Activated CD4-positive, alpha-beta memory T cell treated with anti-CD3 and anti-CD28 coated beads for 36 hours (primary cell): ENCODE results near the gene KIF25. TPM values are rescaled to one million over a fixed set of nuclear protein-coding genes. Genes with fewer than 3 reads are reported as not detected.

Experiments
- CTCF ChIA-PET: fragments of 350-600 bp; sonication (Branson Sonifier 250); formaldehyde crosslinking; loops from one replicate; lab custom pipeline; 2021; ENCODE audit warnings: antibody characterized with exemption, inconsistent platforms; lab: Charles Lee
- POLR2A ChIA-PET: fragments of 350-600 bp; sonication (Branson Sonifier 250); formaldehyde crosslinking; loops from one replicate; lab custom pipeline; 2021; ENCODE audit warnings: antibody characterized with exemption; lab: Charles Lee
- DNase-seq: peaks from one replicate; pipeline ENCODE4 v3.0.0-alpha.2; 2020
- H3K27ac Mint-ChIP-seq: one replicate; pipeline ENCODE4 v1.8.0; 2021; ENCODE audit warnings: mixed read lengths
- H3K27me3 Mint-ChIP-seq: one replicate; pipeline ENCODE4 v1.8.0; 2021; ENCODE audit warnings: mixed read lengths
- H3K36me3 Mint-ChIP-seq: one replicate; pipeline ENCODE4 v1.8.0; 2021; ENCODE audit warnings: mixed read lengths
- H3K4me1 Mint-ChIP-seq: one replicate; pipeline ENCODE4 v1.8.0; 2021; ENCODE audit warnings: low read depth, mixed read lengths
- H3K4me3 Mint-ChIP-seq: one replicate; pipeline ENCODE4 v1.8.0; 2021; ENCODE audit warnings: mild to moderate bottlenecking, mixed read lengths
- H3K9me3 Mint-ChIP-seq: one replicate; pipeline ENCODE4 v1.8.0; 2021; ENCODE audit warnings: mixed read lengths
- intact Hi-C: fragments of 100-400 bp; cut with micrococcal nuclease; formaldehyde crosslinking; loops from one replicate; pipeline ENCODE4 v1.15.1; 2023
- total RNA-seq, 2 experiments: library from RNA; stranded (reverse); gene quantifications; one replicate each; pipeline ENCODE4 v1.2.3, GENCODE V29; 2021

The KIF25 gene
- total RNA-seq, 2 experiments from 2014 or later = not detected

DNA sequence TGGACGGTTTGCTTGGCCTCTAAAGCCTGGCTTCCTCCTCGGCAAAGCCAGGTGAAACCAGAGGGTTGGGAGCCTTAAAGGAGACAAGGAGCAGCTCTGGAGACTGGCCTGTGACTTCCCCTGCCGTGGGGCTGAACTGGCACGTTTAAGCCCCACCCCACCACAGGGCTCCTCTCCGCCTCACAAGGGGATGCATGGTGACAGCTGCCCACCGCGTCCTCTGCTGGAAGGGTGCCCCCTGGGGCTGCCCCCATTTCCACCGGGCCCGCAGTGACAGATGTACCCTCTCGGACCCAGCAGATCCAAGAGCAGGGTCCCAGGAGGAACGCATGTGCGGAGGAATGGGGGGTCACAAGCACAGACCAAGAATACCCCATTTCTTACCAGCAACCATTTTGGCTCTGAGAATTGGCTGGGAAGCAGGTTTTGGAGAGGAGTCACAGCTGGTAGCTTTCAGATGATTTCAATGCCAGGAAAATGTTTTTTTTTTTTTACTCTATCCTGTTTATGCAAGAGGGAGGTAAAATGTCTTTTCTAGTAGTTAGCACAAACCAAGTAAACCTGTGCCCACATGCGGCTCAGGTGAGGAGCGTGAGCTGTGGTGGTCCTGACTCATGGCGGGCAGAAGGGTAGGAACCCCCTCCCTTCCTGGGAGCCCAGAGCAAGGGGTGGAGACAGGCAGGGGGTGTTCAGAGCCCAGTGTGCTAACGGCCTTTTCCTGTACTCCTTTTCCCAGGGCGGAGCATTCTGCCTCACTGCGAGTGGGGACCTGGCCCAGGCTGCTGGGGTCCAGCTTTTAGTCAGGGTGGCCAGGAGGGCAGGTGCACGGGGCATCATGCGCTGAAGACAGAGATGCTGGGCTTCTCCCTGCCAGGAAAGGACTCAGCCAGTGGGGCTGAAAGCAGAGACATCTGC is 48.5 kb downstream of the KIF25 start:
- Mint-ChIP-seq H3K4me3 (no peak overlapping the region), H3K27me3 (no peaks in the 10 kb centered on the region), H3K36me3 (no peaks in the 10 kb centered on the region), H3K9me3 (no peaks in the 10 kb centered on the region), H3K27ac (no peak overlapping the region), H3K4me1 (no peaks in the 10 kb centered on the region)
- intact Hi-C loops = no loop called here
- ChIA-PET CTCF (no interaction called here), POLR2A (no interaction called here)
- DNase-seq = no peak

DNA sequence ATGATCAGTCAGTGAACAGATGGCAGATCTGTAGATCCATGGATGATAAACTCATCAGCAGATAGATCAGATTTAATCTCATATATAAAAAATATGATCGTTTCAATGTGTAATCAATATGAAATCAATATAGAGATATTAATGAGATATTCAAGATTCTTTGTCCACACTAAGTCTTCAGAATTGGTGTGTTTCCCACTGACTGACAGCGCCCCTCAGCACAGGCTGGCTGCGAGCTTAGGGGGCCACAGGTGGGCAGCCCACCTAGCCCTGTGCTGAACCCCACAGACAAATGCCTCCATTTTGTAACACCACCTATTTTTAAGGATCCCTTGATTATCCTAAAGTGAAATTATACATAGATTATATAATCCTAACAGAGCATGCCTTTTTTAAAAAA is 49.2 kb downstream of the KIF25 start:
- intact Hi-C loops = no loop called here
- Mint-ChIP-seq H3K4me1 (no peaks in the 10 kb centered on the region), H3K9me3 (no peaks in the 10 kb centered on the region), H3K27me3 (no peaks in the 10 kb centered on the region), H3K4me3 (no peak overlapping the region), H3K36me3 (no peaks in the 10 kb centered on the region), H3K27ac (no peak overlapping the region)
- no peak for DNase-seq
- POLR2A ChIA-PET = no interaction called here
- CTCF ChIA-PET = no interaction called here

GRCh38 chr6:168047841-168048723 is 50.6 kb downstream of the KIF25 start:
- ChIA-PET CTCF (no interaction called here), POLR2A (no interaction called here)
- no peaks in the 10 kb centered on the region for H3K36me3 Mint-ChIP-seq
- no peak overlapping the region for H3K4me3 Mint-ChIP-seq
- H3K27ac Mint-ChIP-seq = no peak overlapping the region
- no peaks in the 10 kb centered on the region for H3K27me3 Mint-ChIP-seq
- no peaks in the 10 kb centered on the region for H3K4me1 Mint-ChIP-seq
- intact Hi-C loops = no loop called here
- no peak for DNase-seq
- no peaks in the 10 kb centered on the region for H3K9me3 Mint-ChIP-seq

- ChIA-PET POLR2A (no interaction called here), CTCF (no interaction called here)
- H3K27ac Mint-ChIP-seq = no peak overlapping the region
- no peak overlapping the region for H3K4me3 Mint-ChIP-seq
- no peaks in the 10 kb centered on the region for H3K4me1 Mint-ChIP-seq
- no peaks in the 10 kb centered on the region for H3K27me3 Mint-ChIP-seq
- H3K9me3 Mint-ChIP-seq = no peaks in the 10 kb centered on the region
- no peak for DNase-seq
- intact Hi-C loops = no loop called here
- no peaks in the 10 kb centered on the region for H3K36me3 Mint-ChIP-seq
Observed at GRCh38 chr6:168048724-168049025, 51.2 kb downstream of the KIF25 start.

GRCh38 chr6:168049277-168049676 is 51.8 kb downstream of the KIF25 start:
- no peak overlapping the region for H3K27ac Mint-ChIP-seq
- no peaks in the 10 kb centered on the region for H3K9me3 Mint-ChIP-seq
- DNase-seq = no peak
- ChIA-PET POLR2A (no interaction called here), CTCF (no interaction called here)
- H3K4me3 Mint-ChIP-seq = no peak overlapping the region
- intact Hi-C loops = no loop called here
- no peaks in the 10 kb centered on the region for H3K27me3 Mint-ChIP-seq
- no peaks in the 10 kb centered on the region for H3K4me1 Mint-ChIP-seq
- no peaks in the 10 kb centered on the region for H3K36me3 Mint-ChIP-seq

DNA sequence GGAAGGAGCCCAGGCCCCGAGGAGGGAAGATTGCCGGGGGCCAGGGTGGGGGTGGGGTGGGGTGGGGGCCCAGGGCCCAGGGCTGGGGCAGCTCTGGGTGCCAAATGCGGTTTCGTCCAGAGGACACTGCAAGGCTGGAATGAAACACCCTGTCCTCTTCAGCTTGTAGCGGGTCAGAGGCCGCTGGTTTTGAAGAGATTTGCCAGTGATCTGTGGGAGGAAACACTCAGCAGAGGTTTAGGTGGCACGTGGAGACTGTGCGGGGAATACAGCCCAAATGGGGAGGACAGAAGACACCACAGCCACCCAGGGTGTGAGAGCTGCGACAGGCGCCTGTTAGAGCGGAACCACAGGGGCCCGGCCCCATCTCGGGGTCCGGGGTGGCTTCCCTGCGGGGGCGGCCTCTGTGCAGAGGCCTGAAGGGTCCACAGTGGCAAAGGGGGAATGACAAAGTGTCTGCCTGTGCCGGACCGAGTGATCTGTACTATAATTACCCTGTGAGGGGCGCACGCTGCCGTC is 52.3 kb downstream of the KIF25 start:
- Mint-ChIP-seq H3K4me1 (no peaks in the 10 kb centered on the region), H3K27me3 (no peaks in the 10 kb centered on the region), H3K9me3 (no peaks in the 10 kb centered on the region), H3K27ac (no peak overlapping the region), H3K36me3 (no peaks in the 10 kb centered on the region), H3K4me3 (no peak overlapping the region)
- POLR2A ChIA-PET = no interaction called here
- CTCF ChIA-PET = no interaction called here
- DNase-seq = no peak
- intact Hi-C loops = no loop called here

DNA sequence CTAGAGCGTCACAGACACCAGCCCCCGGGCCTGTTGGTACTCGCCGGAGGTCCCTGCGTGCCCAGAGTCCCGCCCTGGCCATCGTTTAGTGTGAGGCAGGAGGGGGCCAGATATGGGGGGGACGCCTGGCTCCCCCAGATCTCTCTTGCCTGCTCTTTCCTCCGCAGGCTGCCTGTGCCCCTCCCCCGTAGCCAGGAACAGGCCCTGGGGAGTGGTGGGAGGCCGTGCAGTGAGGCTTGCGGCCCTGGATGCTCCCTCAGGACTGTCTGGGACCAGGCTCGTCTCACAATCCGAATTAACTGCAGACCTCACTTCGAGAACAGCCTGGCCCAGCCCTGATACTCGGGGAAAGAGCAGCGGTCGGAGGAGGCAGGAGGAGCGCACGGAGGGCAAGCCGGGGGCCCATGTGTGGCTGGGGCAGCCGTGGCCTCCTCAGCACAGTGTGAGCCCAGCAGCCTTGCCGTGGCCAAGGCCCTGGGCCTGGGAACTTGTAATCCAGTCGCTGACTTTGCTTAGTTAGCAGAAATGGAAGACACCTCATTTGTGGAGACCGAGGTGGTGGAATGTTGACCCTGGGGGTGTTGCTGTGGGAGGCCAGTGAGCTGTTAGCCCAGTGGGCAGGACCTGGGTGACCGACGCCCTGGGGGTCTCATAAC is 52.9 kb downstream of the KIF25 start:
- intact Hi-C loops = no loop called here
- Mint-ChIP-seq H3K9me3 (no peaks in the 10 kb centered on the region), H3K27me3 (no peaks in the 10 kb centered on the region), H3K36me3 (no peaks in the 10 kb centered on the region), H3K27ac (no peak overlapping the region), H3K4me3 (no peak overlapping the region), H3K4me1 (no peaks in the 10 kb centered on the region)
- DNase-seq = no peak
- ChIA-PET CTCF (no interaction called here), POLR2A (no interaction called here)

DNA sequence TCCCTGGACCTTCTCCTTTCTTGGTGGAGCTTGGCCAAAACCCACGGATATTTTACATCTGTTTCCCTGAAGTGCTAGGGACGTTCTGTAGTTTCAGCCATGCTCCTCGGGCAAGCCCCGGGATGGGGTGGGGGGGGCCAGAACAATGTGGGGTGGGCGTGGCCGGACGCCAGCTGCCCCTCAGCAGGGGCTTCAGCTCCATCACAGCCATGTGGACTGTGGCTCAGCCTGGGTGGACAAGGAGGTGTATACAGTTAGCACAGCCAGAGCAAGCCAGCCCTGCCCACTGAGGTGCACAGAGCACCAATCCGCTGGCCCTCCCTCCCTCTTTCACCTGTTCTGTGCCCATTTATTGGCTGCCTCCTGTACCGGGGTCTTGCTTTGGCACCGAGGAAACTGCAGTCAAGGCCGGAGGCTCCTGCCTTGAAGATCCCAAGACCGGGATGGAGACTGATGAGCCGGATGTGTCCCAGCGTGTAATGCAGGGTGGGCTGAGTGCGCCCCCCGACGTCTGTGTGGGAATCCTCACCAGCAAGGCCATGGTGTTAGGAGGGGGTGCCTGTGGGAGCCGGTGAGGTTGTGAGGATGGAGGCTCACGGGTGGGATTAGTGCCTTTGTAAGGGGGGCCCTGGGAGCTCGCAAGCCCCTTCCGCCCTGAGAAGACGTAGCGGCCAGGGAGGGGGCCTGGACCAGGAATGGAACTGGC is 53.6 kb downstream of the KIF25 start:
- Mint-ChIP-seq H3K36me3 (no peaks in the 10 kb centered on the region), H3K27ac (no peak overlapping the region), H3K27me3 (no peaks in the 10 kb centered on the region), H3K4me1 (no peaks in the 10 kb centered on the region), H3K4me3 (no peak overlapping the region), H3K9me3 (no peaks in the 10 kb centered on the region)
- DNase-seq = no peak
- ChIA-PET CTCF (no interaction called here), POLR2A (no interaction called here)
- intact Hi-C loops = no loop called here

- intact Hi-C loops = no loop called here
Observed at GRCh38 chr6:168051648-168052047, 54.2 kb downstream of the KIF25 start.

GRCh38 chr6:168052291-168052891 is 54.9 kb downstream of the KIF25 start:
- ChIA-PET POLR2A (no interaction called here), CTCF (no interaction called here)
- DNase-seq = no peak
- intact Hi-C loops = no loop called here
- H3K36me3 Mint-ChIP-seq = no peaks in the 10 kb centered on the region
- no peaks in the 10 kb centered on the region for H3K27me3 Mint-ChIP-seq
- H3K9me3 Mint-ChIP-seq = no peaks in the 10 kb centered on the region
- H3K4me3 Mint-ChIP-seq = no peak overlapping the region
- H3K4me1 Mint-ChIP-seq = no peaks in the 10 kb centered on the region
- no peak overlapping the region for H3K27ac Mint-ChIP-seq

More at GRCh38 chr6:168051648-168052047, 54.2 kb downstream of the KIF25 start:
- Mint-ChIP-seq H3K27me3 (no peaks in the 10 kb centered on the region), H3K9me3 (no peaks in the 10 kb centered on the region), H3K4me3 (no peak overlapping the region), H3K27ac (no peak overlapping the region), H3K36me3 (no peaks in the 10 kb centered on the region), H3K4me1 (no peaks in the 10 kb centered on the region)
- ChIA-PET POLR2A (no interaction called here), CTCF (no interaction called here)
- no peak for DNase-seq

- no peaks in the 10 kb centered on the region for H3K36me3 Mint-ChIP-seq
Observed at GRCh38 chr6:168053086-168053956, 55.9 kb downstream of the KIF25 start.

More at GRCh38 chr6:168053086-168053956, 55.9 kb downstream of the KIF25 start:
- Mint-ChIP-seq H3K27ac (no peak overlapping the region), H3K27me3 (no peaks in the 10 kb centered on the region), H3K9me3 (no peaks in the 10 kb centered on the region), H3K4me1 (no peaks in the 10 kb centered on the region), H3K4me3 (no peak overlapping the region)
- no peak for DNase-seq
- intact Hi-C loops = no loop called here
- POLR2A ChIA-PET = no interaction called here
- CTCF ChIA-PET = no interaction called here
